ENCODE data around the gene STAM.

DNA sequence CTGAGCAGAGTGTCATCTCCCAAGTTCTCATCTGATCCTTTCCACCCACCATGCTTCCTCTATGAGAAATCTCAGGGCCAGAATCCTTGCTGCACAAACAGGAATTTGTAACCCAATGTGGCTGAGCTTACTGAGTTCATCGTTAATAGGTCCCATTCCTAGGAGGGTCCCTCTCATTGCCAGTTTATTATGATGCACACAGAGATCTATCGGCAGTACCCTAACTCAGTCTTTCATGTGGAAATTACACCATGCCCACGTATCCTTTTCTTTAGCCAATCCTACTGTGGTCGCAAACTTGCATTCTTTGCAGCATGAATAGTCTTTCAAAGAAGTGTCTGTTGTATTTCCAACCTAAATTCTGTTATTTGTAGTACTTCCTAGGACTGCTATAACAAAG is 120.2 kb downstream of the STAM start:
- TF ChIP-seq FOXP2 (optimal IDR thresholded peaks at IDR 0.05; ENCODE audit: borderline replicate concordance, extremely low read depth, extremely low read length, insufficient read depth) (no peak), POLR2AphosphoS5 (IDR thresholded peaks at IDR 0.05; ENCODE audit: low read depth, low read length) (no peak), TAF1 (IDR thresholded peaks at IDR 0.05; ENCODE audit: borderline replicate concordance, insufficient read depth, low read length) (no peak)
- TF ChIP-seq, protein P1, sequence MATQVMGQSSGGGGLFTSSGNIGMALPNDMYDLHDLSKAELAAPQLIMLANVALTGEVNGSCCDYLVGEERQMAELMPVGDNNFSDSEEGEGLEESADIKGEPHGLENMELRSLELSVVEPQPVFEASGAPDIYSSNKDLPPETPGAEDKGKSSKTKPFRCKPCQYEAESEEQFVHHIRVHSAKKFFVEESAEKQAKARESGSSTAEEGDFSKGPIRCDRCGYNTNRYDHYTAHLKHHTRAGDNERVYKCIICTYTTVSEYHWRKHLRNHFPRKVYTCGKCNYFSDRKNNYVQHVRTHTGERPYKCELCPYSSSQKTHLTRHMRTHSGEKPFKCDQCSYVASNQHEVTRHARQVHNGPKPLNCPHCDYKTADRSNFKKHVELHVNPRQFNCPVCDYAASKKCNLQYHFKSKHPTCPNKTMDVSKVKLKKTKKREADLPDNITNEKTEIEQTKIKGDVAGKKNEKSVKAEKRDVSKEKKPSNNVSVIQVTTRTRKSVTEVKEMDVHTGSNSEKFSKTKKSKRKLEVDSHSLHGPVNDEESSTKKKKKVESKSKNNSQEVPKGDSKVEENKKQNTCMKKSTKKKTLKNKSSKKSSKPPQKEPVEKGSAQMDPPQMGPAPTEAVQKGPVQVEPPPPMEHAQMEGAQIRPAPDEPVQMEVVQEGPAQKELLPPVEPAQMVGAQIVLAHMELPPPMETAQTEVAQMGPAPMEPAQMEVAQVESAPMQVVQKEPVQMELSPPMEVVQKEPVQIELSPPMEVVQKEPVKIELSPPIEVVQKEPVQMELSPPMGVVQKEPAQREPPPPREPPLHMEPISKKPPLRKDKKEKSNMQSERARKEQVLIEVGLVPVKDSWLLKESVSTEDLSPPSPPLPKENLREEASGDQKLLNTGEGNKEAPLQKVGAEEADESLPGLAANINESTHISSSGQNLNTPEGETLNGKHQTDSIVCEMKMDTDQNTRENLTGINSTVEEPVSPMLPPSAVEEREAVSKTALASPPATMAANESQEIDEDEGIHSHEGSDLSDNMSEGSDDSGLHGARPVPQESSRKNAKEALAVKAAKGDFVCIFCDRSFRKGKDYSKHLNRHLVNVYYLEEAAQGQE (IDR thresholded peaks at IDR 0.05; ENCODE audit: insufficient read depth in 1 of 2, low read depth in 2 of 2, low read length in 2 of 2): no peak

Data from PFSK-1 (cell line).